GM23338 (cell line): ENCODE data around the gene ZFHX2. TPM values are rescaled to one million over a fixed set of nuclear protein-coding genes. Genes with fewer than 3 reads are reported as not detected.
"Not testable (repeated sequence)": the region's sequence is repeated elsewhere in the genome, so short reads cannot be mapped to it uniquely, and the experiment has no call there.

ENCODE experiments used
- ATAC-seq: fragments of 200-7000 bp; cut with Tn5 transposase; 3 replicates; pipeline ENCODE4 v1.9.1; 2020
- DNase-seq: peaks from one replicate; pipeline ENCODE4 v3.0.0-alpha.2; 2015; ENCODE audit warnings: low spot score
- H2AFZ ChIP-seq: fragments of 200-600 bp; sonication (generic); 2 replicates; pipeline ENCODE4 v1.8.0; 2016; ENCODE audit warnings: antibody characterized with exemption, mild to moderate bottlenecking, moderate library complexity
- H3F3A ChIP-seq: fragments of 200-600 bp; sonication (generic); replicated peaks from 2 replicates; pipeline ENCODE4 v1.8.0; 2017; ENCODE audit warnings: antibody characterized with exemption, mixed run types, low read depth
- H3K27ac ChIP-seq: fragments of 200-600 bp; sonication (generic); 2 replicates; pipeline ENCODE4 v1.6.1; 2016; ENCODE audit warnings: low read depth
- H3K27me3 ChIP-seq: fragments of 200-600 bp; sonication (generic); 2 replicates; pipeline ENCODE4 v1.8.0; 2016; ENCODE audit warnings: mild to moderate bottlenecking, mixed run types, moderate library complexity; ENCODE audit not compliant: insufficient read depth
- H3K36me3 ChIP-seq: fragments of 200-600 bp; sonication (generic); 2 replicates; pipeline ENCODE4 v1.8.0; 2016; ENCODE audit warnings: mild to moderate bottlenecking; ENCODE audit not compliant: insufficient read depth
- H3K4me1 ChIP-seq: fragments of 200-600 bp; sonication (generic); 2 replicates; pipeline ENCODE4 v1.8.0; 2016; ENCODE audit warnings: mild to moderate bottlenecking, moderate library complexity; ENCODE audit not compliant: insufficient read depth
- H3K4me2 ChIP-seq: fragments of 200-600 bp; sonication (generic); 2 replicates; pipeline ENCODE4 v1.7.1; 2017; ENCODE audit warnings: mixed run types
- H3K4me3 ChIP-seq: fragments of 200-600 bp; sonication (generic); 2 replicates; pipeline ENCODE4 v1.6.1; 2016; ENCODE audit warnings: mixed run types
- H3K79me2 ChIP-seq: fragments of 200-600 bp; sonication (generic); replicated peaks from 2 replicates; pipeline ENCODE4 v1.8.0; 2017; ENCODE audit warnings: mild to moderate bottlenecking; ENCODE audit not compliant: insufficient read depth
- H3K9me2 ChIP-seq: fragments of 200-600 bp; sonication (generic); 2 replicates; pipeline ENCODE4 v1.8.0; 2017; ENCODE audit not compliant: insufficient read depth
- H4K20me1 ChIP-seq: fragments of 200-600 bp; sonication (generic); replicated peaks from 2 replicates; pipeline ENCODE4 v1.8.0; 2017; ENCODE audit warnings: mild to moderate bottlenecking; ENCODE audit not compliant: insufficient read depth
- H3K27ac Mint-ChIP-seq: 2 replicates; pipeline ENCODE4 v1.8.0; 2020; ENCODE audit warnings: inconsistent platforms, mild to moderate bottlenecking, moderate library complexity, mixed read lengths
- H3K27me3 Mint-ChIP-seq: 3 replicates; pipeline ENCODE4 v1.8.0; 2022; ENCODE audit warnings: low read depth, mild to moderate bottlenecking, moderate library complexity, mixed read lengths, inconsistent platforms; ENCODE audit not compliant: insufficient read depth, poor library complexity
- H3K36me3 Mint-ChIP-seq: 3 replicates; pipeline ENCODE4 v1.8.0; 2021; ENCODE audit warnings: low read depth, mild to moderate bottlenecking, inconsistent platforms, moderate library complexity, mixed read lengths
- H3K4me1 Mint-ChIP-seq: 3 replicates; pipeline ENCODE4 v1.8.0; 2020; ENCODE audit warnings: mild to moderate bottlenecking, inconsistent platforms, mixed read lengths
- H3K4me3 Mint-ChIP-seq: 3 replicates; pipeline ENCODE4 v1.8.0; 2021; ENCODE audit warnings: moderate library complexity, mild to moderate bottlenecking, inconsistent platforms, mixed read lengths
- H3K9me3 Mint-ChIP-seq: 3 replicates; pipeline ENCODE4 v1.8.0; 2020; ENCODE audit warnings: moderate library complexity, mild to moderate bottlenecking, inconsistent platforms, mixed read lengths
- EZH2 ChIP-seq: fragments of 200-600 bp; sonication (generic); IDR thresholded peaks from one replicate; pipeline ENCODE4 v1.8.0; 2017; ENCODE audit warnings: antibody characterized with exemption, mild to moderate bottlenecking, low read depth; ENCODE audit not compliant: unreplicated experiment
- EZH2phosphoT487 ChIP-seq: fragments of 200-600 bp; sonication (generic); IDR thresholded peaks from one replicate; pipeline ENCODE4 v1.8.1; 2018; ENCODE audit warnings: antibody characterized with exemption; ENCODE audit not compliant: unreplicated experiment
- JUNB ChIP-seq: IDR thresholded peaks from one replicate; pipeline ENCODE4 v1.6.1; 2016; ENCODE audit warnings: antibody characterized with exemption; ENCODE audit not compliant: unreplicated experiment
- NANOG ChIP-seq: IDR thresholded peaks from 2 replicates; pipeline ENCODE4 v1.6.1; 2016; ENCODE audit warnings: antibody characterized with exemption, borderline replicate concordance
- POLR2AphosphoS5 ChIP-seq: IDR thresholded peaks from 2 replicates; pipeline ENCODE4 v1.6.1; 2016; ENCODE audit warnings: antibody characterized with exemption, low read depth
- REST ChIP-seq: IDR thresholded peaks from one replicate; pipeline ENCODE4 v1.6.1; 2018; ENCODE audit warnings: antibody characterized with exemption; ENCODE audit not compliant: unreplicated experiment
- STAT1 ChIP-seq: IDR thresholded peaks from one replicate; pipeline ENCODE4 v1.6.1; 2016; ENCODE audit warnings: antibody characterized with exemption; ENCODE audit not compliant: unreplicated experiment
- ZNF114 ChIP-seq: fragments of 250-450 bp; sonication (Bioruptor Pico); IDR thresholded peaks from 2 replicates; pipeline ENCODE4 v1.5.0; 2020; ENCODE audit warnings: mild to moderate bottlenecking, moderate library complexity
- ZNF462 ChIP-seq: fragments of 250-450 bp; sonication (Bioruptor Pico); IDR thresholded peaks from 2 replicates; pipeline ENCODE4 v1.5.0; 2020; ENCODE audit warnings: mild to moderate bottlenecking, moderate library complexity
- polyA plus RNA-seq: library from polyadenylated mRNA; unstranded; fragments of >200 nt; fragmentation: Nextera tagmentation; extraction: Ambion mirVana; gene quantifications from 2 replicates; pipeline ENCODE4 v1.2.1, GENCODE V29; 2016
- total RNA-seq: library from RNA; depleted of rRNA; stranded (reverse); fragments of >200 nt; shearing (Covaris generic); gene quantifications from 2 replicates; pipeline ENCODE4 v1.2.3, GENCODE V29; 2014
- TF ChIP-seq, protein P1 (sequence below), 2 experiments: fragments of 200-600 bp in 1 of 2; sonication (generic) in 1 of 2; conservative IDR thresholded peaks; 2 replicates each; pipeline versions ENCODE4 v1.5.1 to v1.6.1; 2016 to 2017; ENCODE audit warnings: antibody characterized with exemption in 2 of 2, low read depth in 2 of 2, mild to moderate bottlenecking in 2 of 2, moderate library complexity in 1 of 2

ZFHX2 gene
- total and polyA plus RNA-seq, 2 experiments from 2014 or later: 11.6 to 18.5 TPM

DNA sequence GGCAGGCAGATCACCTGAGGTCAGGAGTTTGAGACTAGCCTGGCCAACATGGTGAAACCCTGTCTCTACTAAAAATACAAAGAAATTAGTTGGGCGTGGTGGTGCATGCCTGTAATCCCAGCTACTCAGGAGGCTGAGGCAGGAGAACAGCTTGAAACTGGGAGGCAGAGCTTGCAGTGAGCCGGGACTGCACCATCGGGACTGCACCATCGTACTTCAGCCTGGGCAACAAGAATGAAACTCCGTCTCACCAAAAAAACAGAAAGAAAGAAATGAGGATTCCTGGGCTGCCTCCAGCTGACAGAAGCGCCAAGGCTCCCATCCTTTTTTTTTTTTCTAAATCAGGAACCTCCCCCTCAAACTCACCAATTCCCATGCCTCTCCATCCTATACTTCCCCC, 14.7 kb downstream of the ZFHX2 start:
- Histone ChIP-seq H3K4me2 (peak overlapping the region; percentile 35), H3F3A (peaks cover 11% of the 10 kb centered on the region), H3K4me1 (peaks cover 33% of the 10 kb centered on the region), H3K27ac (peak overlapping the region; percentile 82), H3K79me2 (peaks cover 14% of the 10 kb centered on the region), H3K4me3 (peak overlapping the region; percentile 60)
- H3K27me3 ChIP-seq, ATAC-seq, H2AFZ ChIP-seq, DNase-seq, H3K36me3 ChIP-seq, H3K9me2 ChIP-seq, H4K20me1 ChIP-seq, H3K9me3 Mint-ChIP-seq: not testable (repeated sequence)
- H3K27ac Mint-ChIP-seq: peak overlapping the region; percentile 96
- peak overlapping the region; percentile 85 for H3K4me3 Mint-ChIP-seq
- H3K27me3 Mint-ChIP-seq: peaks cover 26% of the 10 kb centered on the region
- H3K36me3 Mint-ChIP-seq: peaks cover 45% of the 10 kb centered on the region
- peaks cover 52% of the 10 kb centered on the region for H3K4me1 Mint-ChIP-seq
- 0 out of 2 replicates have a peak, but pooled peaks have one; percentile 60 for TF ChIP-seq ZNF114 (CRISPR knock-in tag)

GRCh38 chr14:23536494-23536893, 15.1 kb downstream of the ZFHX2 start:
- DNase-seq (no peak), ATAC-seq (no peak)
- Histone ChIP-seq H3K4me1 (peaks cover 29% of the 10 kb centered on the region), H3K27me3 (no peaks in the 10 kb centered on the region), H3K9me2 (no peaks in the 10 kb centered on the region), H3K79me2 (peaks cover 10% of the 10 kb centered on the region), H4K20me1 (no peaks in the 10 kb centered on the region), H3K36me3 (peaks cover 8% of the 10 kb centered on the region; the same call in 1 of the 2 replicates), H3K27ac (peak overlapping the region; percentile 82), H3K4me3 (peak overlapping the region; percentile 60; the same call in 1 of the 2 replicates), H2AFZ (no peak overlapping the region), H3F3A (peaks cover 11% of the 10 kb centered on the region), H3K4me2 (peak overlapping the region; percentile 35)
- H3K9me3 Mint-ChIP-seq: no peaks in the 10 kb centered on the region
- H3K36me3 Mint-ChIP-seq: peaks cover 43% of the 10 kb centered on the region
- H3K27ac Mint-ChIP-seq: peak overlapping the region; percentile 96; the same call in 1 of the 2 replicates
- peak overlapping the region; percentile 85; the same call in 2 of the 3 replicates for H3K4me3 Mint-ChIP-seq
- H3K27me3 Mint-ChIP-seq: peaks cover 26% of the 10 kb centered on the region
- peaks cover 49% of the 10 kb centered on the region for H3K4me1 Mint-ChIP-seq
- TF ChIP-seq NANOG: no peak
- TF ChIP-seq POLR2AphosphoS5: no peak
- TF ChIP-seq, protein P1, sequence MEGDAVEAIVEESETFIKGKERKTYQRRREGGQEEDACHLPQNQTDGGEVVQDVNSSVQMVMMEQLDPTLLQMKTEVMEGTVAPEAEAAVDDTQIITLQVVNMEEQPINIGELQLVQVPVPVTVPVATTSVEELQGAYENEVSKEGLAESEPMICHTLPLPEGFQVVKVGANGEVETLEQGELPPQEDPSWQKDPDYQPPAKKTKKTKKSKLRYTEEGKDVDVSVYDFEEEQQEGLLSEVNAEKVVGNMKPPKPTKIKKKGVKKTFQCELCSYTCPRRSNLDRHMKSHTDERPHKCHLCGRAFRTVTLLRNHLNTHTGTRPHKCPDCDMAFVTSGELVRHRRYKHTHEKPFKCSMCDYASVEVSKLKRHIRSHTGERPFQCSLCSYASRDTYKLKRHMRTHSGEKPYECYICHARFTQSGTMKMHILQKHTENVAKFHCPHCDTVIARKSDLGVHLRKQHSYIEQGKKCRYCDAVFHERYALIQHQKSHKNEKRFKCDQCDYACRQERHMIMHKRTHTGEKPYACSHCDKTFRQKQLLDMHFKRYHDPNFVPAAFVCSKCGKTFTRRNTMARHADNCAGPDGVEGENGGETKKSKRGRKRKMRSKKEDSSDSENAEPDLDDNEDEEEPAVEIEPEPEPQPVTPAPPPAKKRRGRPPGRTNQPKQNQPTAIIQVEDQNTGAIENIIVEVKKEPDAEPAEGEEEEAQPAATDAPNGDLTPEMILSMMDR (conservative IDR thresholded peaks at IDR 0.05; ENCODE audit: low read depth in 2 of 2): no peak
- TF ChIP-seq JUNB: no peak
- TF ChIP-seq REST: no peak
- no peak for TF ChIP-seq EZH2phosphoT487
- TF ChIP-seq ZNF462: no peak
- TF ChIP-seq STAT1: no peak
- no peak for TF ChIP-seq EZH2
- TF ChIP-seq ZNF114 (CRISPR knock-in tag): no peak
